Brain pericyte (primary cell): Measurements from ENCODE around the gene RMC1.
"Not testable (repeated sequence)": the region's sequence is repeated elsewhere in the genome, so short reads cannot be mapped to it uniquely, and the experiment has no call there.

Source experiments
- DNase-seq: peaks from one replicate; pipeline ENCODE4 v3.0.0-alpha.2; 2012; ENCODE audit warnings: low read depth, low spot score

Gene RMC1

DNA sequence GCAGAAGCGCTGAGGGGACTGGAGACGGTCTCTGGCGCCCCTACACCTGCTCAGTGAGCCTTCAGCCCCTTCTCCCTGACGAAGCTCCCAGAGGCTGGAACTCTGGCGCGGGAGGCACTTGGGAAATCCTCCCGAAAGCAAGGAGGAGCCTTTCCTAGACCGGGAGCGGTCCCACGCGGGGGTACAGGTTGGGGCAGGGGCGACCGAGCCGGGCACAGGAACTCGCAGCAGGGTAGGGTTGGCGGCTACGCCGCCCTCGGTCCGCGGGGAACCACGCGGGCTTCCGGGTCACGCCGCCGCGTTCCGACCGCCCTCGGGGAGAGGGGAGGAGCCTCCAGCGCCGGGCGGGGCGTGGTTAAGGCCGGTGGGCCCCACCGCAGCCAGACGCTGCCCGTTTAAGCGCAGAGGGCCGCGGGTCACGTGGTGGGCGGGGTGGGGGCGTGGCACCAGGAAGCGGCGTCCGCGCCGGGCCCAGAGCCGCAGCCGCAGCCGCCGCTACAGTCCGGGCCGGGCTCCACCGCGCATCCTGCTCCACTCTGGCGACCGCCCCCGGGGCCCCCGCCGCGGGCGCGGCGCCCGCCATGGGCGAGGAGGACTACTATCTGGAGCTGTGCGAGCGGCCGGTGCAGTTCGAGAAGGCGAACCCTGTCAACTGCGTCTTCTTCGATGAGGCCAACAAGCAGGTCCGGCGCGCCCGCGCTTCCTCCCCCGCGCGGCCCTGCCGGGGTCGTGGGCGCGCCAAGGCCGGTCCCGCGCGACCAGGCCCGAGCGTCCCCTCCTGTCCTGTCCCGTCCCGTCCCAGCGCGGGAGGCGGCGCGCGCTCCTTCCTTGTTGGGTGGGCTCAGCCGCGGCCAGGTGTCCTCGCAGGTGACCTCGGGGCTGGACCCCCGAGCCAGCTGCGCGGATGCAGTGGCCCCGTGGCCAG lies at the start of gene RMC1:
RMC1 (plus strand) TSS at position 474 of the 925 bp plus-strand sequence; CDS start at position 582, 108 bp downstream.
- DNase-seq = peak; percentile 57

DNA sequence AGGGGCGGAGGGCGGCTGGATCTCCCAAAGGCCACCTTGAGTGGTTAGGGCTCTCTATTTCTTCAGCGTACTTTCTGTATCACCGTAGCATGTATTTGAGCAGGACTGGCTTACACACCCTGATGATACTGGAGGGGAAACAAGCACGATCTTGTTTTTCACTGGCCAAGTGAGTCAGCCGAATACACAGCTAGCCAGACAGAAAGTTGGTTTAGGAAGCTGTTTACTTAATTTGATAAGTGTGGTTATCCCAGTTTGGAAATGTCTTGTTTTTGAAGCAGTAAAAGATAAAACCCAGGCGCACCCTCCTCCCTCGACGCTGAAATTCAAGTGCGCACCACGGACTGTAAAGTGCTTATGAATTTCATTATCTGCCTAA lies 49.6 kb upstream of the RMC1 start:
- DNase-seq = no peak

DNA sequence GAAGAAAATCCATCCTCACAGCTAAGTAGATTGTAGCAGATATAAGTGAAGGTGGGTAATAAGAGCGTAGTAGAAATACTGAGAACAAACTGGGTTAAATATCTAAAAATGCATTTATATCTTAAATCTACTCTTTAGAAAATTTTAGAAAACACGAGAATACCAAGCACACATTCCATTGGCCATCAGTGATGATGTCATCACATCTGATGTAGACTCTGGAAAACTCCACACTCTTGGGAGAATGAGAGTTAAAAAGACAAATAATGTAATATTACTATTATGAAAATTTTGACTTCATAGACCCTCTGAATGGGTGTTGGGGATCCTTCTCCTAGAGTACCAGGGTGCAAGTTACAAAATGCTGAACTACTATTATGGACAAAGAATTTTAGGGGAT lies 46.5 kb upstream of the RMC1 start:
- no peak for DNase-seq

DNA sequence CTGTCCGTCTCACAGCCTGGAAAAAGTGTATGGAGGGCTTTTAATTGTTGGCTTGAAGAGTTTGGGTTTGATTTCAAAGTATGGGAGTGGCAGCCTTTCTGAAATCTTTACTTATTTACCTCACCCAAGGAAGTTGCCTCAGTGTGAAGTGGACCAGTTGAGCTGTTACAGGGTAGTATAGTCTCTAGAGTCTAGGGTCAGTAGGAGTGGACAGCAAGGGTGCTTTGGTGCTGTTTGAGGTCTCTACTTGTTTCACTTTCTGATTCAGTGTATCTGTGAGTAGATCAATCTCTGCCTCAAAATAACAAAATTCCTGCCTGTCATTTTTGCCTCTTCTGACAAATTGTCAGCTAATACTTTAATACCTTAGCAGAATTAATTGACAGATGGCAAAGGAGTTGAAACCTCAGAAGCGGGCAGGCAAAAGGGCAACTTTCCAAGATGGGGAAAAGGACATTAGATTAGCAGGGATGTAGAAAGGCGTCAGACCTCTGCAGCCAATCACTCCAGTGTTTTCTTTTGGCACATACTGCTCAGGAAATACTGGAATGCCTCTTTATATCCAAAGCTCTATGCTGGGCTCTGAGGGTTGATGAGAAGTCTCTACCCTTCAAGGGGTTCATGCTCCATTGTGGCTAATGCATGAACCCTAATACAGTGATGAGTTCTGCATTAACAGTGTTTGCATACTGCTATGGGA lies 44.3 kb upstream of the RMC1 start:
- no peak for DNase-seq

DNA sequence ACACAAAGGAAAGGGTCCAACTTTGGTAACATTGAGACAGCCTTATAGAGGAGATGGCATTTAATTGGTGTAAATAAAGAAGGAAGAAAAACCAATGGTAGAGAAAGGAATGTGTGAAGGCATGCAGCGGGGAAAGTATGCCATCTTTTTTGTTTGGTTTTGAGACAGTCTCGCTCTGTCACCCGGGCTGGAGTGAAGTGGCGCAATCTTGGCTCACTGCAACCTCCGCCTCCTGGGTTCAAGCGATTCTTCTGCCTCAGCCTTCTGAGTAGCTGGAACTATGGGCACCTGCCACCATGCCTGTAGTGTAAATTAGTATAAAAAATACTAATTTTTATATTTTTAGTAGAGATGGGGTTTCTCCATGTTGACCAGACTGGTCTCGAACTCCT lies 43.8 kb upstream of the RMC1 start:
- DNase-seq = no peak

DNA sequence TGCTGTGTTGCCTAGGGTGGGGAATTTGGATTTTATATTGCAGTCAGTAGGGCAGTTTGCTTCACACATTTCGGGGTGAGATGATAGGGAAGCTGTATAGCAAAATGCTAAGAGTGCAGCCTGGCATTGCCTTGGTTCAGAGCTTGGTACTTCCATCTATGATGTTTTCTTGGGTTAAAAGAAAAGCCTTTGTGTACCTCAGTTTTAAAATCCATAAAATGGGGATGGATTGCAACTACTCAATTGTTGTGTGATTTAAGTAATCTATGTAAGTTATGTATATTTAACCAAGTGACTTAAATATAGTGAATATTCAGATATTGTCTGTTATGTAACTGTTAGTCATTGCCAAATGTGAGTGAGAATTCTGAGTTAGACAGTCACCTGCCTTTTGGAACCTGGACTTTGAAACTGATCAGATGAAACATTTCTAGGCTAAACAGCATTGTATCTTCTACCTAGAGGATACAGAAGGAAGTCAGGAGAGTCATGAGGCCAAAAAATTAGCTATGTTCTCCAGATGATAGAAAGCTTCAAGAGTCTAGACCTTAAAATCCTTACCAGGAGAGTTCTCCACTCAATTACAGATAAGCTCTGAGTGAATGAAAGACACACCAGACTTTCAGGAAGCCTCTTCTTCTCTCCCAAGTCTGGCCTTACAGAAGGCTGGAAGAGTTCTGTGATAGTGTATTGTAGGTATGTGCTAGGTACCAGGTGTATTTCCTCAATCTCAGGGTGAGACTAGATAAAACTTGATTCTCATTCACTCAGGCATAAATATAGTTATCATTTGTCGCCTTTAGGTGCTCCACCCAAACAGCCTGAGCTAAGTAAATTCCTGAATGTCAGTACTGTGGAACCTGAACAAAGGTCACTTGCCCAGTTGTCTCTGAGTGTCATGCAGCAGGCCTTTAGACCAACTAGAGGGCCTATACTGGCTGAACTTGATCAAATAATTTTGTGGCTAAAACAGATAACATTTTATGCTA lies 42.7 kb upstream of the RMC1 start:
- no peak for DNase-seq

DNA sequence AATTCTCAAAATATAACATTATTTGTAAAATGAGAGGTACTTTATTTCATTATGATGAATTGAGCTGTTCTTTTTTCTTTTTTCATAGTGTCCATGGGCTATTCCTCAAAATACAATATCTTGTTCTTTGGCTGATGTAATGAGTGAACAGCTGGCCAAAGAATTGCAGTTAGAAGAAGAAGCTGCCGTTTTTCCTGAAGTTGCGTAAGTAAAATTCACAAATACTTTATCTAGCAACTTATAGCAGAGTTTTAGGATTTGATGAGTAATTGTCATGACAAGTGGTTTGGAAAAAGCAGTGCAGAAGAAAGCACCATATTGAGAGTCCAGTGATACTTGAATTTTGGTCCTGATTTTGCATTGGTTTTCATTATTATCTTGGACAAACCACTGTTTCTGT lies 40.4 kb upstream of the RMC1 start:
- DNase-seq = no peak

DNA sequence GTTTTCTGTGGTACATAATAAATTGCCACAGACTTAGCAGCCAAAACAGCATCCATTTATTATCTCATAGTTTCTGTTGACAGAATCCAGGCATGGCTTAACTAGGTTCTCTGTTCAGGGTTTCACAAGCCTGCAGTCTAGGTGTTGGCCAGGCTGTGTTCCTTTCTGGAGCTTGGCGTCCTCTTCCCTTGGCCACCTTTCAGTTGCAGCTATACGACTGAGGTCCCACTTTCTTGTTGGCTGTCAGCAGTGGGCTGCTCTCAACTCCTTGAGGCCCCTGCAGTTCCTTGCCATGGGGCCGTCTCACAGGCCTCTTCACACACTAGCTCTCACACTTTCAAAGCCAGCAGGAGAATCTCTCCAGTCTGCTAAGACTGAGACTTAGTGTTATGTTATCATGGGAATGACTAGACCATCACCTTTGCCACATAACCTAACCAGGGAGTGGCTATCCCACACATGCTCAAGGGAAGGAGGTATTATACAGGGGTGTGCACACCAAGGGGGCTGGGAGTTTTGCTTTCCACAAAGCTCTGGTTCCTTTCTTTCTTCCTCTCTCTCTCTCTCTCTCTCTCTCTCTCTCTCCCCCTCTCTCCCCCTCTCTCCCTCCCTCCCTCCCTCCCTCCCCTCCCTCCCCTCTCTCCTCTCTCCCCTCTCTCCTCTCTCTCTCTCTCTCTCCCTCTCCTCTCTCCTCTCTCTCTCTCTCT lies 34.4 kb upstream of the RMC1 start:
- DNase-seq = no peak

DNA sequence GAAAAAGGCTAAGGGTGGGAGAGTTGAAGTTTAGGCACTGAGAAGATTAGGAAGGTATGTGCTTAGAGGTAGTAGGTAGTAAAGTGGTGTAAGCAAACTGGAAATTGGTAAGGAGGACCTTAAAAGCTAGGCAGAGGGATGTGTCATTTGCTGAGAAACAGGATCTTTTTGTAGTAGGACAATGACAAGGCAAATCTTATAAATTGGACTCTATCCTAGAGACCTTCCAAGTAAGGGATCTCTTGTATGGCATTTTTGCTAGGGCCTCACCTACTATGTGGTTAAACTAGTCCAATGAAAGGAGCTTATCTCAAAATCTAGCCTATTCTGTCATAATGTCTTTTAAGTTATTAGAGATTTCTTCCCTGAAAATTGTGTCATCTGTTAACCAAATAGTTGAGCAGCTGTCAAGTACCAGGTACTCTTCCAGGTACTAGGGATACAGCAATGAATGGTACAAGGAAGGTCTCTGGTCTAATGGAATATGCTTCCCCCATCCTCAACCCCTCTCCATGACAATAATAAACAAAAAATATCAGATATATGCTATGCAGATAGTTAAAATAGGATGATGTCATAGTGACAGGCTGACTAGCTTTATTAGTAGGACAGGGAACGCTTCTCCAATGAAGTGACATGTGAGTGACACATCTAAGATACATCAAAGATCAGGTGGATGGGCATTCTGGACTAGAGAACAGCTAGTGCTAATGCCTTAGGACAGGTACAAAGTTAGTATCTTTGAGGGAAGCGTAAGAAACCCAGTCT lies 32.5 kb upstream of the RMC1 start:
- no peak for DNase-seq

DNA sequence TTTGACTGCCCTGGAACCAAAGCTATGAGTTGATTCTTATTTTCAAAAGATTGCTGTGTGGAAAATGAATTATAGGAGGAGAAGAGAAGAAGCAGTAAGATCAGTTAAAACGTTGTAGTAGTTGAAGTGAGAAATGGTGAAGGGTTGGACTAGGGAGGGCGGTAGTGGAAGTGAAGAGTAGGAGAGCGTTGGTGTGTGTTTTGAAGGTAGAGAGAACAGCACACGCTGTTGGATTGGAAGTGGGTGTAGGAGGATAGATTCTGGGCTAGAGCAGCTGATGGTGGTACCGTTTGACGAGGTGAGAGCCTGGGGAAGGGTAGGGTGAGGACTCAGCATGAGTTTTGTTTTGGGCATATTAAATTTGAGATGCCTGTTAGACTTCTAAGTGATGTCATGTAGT lies 31.8 kb upstream of the RMC1 start:
- no peak for DNase-seq

DNA sequence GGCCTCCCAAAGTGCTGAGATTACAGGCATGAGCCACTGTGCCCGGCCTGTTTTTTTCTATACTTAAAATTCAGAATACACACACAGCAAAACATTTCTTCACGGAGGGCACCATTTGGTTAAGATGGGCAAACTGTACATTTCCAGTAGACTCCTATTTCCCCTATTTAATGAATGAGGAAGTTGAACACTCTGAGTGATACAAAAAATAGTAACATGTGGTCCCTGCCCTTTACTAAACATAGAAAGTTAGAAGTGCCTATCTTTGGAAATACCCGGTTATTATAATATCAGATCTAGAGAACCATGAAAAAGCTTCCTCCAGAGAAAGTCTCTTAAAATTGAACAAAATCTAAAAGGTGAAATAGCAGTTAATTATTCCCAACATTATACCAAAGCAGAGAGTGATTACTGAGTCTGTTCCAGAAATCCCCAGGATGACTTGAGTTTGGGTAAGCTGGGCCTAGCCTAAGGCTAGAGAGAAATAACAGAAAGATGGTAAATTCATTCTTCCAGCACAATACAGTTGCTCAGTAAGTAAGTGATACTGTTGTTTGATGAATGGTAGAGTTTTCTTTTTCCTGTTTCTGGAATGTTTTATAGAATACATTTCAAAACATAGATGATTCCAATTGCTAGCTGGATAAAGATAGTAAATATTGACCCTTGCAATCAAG lies 23.3 kb upstream of the RMC1 start:
- no peak for DNase-seq

DNA sequence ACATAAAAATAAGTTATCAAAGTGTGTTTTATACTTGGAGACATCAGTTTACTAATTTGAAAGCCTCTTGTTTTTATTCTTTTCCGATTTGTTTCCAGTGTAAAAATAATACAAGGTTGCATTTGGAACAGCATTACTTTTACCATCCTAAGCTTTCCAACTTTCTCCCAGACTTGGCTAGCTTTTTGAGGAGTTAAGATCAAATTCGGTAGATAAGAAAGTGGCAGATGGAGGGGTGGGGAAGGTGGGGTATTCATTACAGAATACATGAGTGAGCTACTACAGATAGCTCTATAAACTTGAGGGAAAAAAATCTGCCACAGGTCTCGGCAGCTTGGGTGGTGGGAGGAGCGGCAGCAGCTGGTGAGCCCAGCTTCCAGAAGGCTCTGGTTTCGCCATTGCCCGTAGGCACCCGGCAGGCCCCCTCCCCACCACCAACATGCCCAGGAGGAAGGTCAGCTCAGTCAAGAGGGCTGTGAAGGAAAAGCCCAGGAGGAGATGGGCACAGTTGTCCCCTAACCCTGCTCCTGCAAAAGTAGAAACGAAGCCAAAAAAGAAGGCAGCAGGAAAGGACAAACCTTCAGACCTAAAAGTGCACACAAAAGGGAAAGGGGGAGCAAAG lies 18.6 kb upstream of the RMC1 start:
- no peak for DNase-seq

DNA sequence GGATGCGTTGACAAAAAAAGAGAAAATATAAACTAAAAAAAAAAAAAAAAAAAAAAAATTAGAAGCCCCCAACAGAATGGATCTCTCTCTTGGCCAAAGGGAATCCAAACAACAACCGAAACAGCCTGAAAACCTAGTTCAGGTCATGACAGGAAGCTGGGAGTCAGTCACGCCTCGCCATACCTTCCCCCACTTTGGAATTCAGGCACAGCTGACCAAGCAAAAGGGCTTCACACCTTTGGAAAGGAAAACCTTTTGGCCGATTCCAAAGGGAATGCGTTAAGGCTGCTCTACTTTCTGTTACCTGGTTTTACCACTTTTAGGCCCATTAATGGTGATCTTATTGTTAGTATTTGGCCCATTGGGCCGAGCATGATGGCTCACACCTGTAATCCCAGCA lies 17.9 kb upstream of the RMC1 start:
- DNase-seq = no peak

DNA sequence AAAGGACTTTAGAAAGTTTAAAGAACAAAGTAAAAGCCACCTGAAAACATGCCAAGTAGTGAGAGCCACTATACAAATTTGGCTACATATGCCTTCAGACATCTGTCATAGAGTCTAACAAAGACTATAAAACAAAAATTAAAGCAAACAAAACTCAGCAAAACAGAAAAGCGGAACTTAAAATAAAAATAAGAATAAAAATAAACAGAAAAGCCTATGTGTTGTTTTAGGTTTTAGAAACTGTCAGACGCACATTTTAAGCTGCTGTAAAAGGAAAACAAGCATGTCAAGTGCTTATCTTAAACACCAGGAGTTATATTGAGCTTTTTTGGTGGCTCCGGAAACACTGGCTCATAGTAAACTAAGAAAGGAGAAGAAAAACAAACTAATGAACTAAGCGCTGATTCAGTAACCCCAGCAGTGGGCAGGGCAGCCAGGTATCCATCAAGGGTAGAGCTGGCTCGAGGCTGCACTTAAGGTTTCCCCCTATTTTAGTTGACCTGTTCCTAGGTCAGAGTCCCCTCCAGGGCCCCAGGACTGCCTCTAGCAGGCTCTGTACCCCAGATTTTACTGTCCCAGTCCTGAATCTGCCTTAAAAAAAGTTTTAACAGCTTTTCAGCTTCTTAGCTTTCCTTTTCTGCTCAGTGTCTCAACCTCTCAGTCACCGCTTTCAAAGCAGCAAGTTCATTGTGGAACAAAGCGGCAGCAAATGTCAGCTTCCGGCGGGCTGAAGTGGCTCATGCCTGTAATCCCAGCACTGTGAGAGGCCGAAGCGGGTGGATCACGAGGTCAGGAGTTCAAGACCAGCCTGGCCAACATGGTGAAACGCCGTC lies 15.4 kb upstream of the RMC1 start:
- DNase-seq = no peak

DNA sequence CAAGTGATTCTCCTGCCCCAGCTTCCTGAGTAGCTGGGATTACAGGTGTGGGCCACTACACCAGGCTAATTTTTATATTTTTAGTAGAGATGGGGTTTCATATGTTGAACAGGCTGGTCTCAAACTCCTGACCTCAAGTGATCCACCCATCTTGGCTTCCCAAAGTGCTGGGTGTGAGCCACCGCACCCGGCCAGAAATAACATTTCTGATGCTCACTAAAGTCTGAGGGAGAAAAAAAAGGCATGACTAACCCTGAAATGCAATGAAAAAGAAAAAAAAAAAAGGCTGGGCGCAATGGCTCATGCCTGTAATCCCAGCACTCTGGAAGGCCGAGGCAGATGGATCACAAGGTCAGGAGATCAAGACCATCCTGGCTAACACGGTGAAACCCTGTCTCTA lies 13.7 kb upstream of the RMC1 start:
- DNase-seq = not testable (repeated sequence)

DNA sequence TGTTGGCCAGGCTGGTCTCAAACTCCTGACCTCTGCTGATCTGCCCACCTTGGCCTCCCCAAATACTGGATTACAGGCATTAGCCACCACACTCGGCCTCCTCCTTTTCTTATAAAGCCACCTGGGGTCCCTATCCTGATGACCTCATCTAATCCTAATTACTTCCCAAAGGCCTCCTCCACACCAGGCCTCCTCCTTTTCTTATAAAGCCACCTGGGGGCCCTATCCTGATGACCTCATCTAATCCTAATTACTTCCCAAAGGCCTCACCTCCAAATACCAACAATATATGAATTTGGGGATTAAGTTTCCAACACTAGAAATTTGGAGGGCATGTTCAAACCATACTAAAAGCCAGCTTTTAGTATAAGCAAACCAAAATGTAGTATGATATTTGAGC lies 9.7 kb upstream of the RMC1 start:
- no peak for DNase-seq

DNA sequence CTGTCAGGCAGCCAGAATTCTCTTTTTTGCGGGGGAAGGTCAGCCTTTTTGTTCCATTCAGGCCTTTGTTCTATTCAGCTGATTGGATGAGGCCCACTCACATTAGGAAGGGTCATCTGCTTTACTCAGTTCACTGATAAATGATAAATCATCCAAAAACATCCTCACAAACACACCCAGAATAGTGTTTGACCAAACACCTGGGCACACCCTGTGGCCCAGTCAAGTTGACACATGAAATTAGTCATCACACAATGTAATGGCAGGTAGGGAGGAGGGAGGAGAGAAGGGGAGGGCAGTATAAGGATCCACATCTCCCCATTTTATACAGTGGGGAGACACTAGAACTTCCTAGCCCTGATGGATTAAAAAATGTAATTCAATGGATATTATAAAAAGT lies 8.3 kb upstream of the RMC1 start:
- no peak for DNase-seq

DNA sequence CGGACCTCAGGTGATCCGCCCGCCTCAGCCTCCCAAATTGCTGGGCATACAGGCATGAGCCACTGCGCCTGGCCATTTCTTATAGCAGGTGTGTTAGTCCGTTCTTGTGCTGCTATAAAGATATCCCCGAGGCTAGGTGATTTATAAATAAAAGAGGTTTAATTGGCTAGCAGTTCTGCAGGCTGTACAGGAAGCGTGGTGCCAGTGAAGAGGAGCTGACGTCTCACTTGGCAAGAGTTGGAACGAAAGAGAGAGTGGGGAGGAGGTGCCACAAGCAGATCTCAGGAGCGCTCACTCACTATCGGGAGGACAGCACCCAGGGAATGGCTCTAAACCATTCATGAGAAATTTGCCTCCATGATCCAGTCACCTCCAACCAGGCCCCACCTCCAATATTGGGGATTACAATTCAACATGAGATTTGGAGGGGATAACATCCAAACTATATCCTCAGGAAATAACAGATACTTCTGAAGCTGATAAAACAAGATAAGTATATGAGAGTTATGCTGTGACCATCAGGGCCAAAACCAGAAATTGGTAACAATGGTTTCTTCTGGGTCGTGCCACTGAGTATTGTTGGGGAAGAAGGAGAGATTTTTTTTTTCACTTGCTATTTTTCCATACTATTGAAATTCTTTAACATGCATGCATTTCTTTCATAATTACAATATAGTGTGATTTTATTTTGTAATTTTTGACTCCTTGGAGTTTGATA lies 7.4 kb upstream of the RMC1 start:
- no peak for DNase-seq
